ENCODE data around the gene HOXD10.

DNA sequence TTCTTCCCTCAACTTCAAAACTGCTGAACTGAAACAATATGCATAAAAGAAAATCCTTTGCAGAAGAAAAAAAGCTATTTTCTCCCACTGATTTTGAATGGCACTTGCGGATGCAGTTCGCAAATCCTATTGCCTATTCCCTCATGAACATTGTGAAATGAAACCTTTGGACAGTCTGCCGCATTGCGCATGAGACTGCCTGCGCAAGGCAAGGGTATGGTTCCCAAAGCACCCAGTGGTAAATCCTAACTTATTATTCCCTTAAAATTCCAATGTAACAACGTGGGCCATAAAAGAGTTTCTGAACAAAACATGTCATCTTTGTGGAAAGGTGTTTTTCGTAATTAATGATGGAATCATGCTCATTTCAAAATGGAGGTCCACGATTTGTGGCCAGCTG, 21.3 kb downstream of the HOXD10 start:
- no peak for TF ChIP-seq CTCF (IDR thresholded peaks at IDR 0.05)
- TF ChIP-seq POLR2A (IDR thresholded peaks at IDR 0.05): no peak
- no peak for TF ChIP-seq POLR2AphosphoS5 (IDR thresholded peaks at IDR 0.05)
- TF ChIP-seq EP300 (IDR thresholded peaks at IDR 0.05): no peak
